GM18858 (cell line): ENCODE measurements around the gene CCDC9B.

Experiments used
- ATAC-seq: cut with Tn5 transposase; IDR thresholded peaks from one replicate; pipeline ENCODE4 v1.9.1; 2021; ENCODE audit not compliant: unreplicated experiment

CCDC9B gene

GRCh38 chr15:40345867-40346578, 5.3 kb upstream of the CCDC9B start:
- no peak for ATAC-seq

GRCh38 chr15:40345225-40345866, 4.6 kb upstream of the CCDC9B start:
- no peak for ATAC-seq

- ATAC-seq, result no peak
Observed at GRCh38 chr15:40344631-40345120, 3.9 kb upstream of the CCDC9B start.

- no peak for ATAC-seq
Observed at GRCh38 chr15:40344217-40344616, 3.5 kb upstream of the CCDC9B start.

- ATAC-seq, result no peak
Observed at GRCh38 chr15:40343512-40343911, 2.8 kb upstream of the CCDC9B start.

GRCh38 chr15:40342416-40343320, 1.9 kb upstream of the CCDC9B start:
- no peak for ATAC-seq

GRCh38 chr15:40340038-40340739, 550 bp downstream of the CCDC9B start:
- ATAC-seq, result no peak

- no peak for ATAC-seq
Observed at GRCh38 chr15:40339621-40339945, 1.2 kb downstream of the CCDC9B start.

GRCh38 chr15:40338921-40339620, 1.7 kb downstream of the CCDC9B start:
- ATAC-seq, result no peak

- ATAC-seq, result peak; percentile 49
Observed at GRCh38 chr15:40338041-40338657, 2.6 kb downstream of the CCDC9B start.

- ATAC-seq, result no peak
Observed at GRCh38 chr15:40337597-40337996, 3.1 kb downstream of the CCDC9B start.

- ATAC-seq, result no peak
Observed at GRCh38 chr15:40336744-40337122, 4.0 kb downstream of the CCDC9B start.

- ATAC-seq, result no peak
Observed at GRCh38 chr15:40335938-40336743, 4.6 kb downstream of the CCDC9B start.

GRCh38 chr15:40334941-40335795, 5.6 kb downstream of the CCDC9B start:
- no peak for ATAC-seq

- ATAC-seq, result no peak
Observed at GRCh38 chr15:40334541-40334940, 6.2 kb downstream of the CCDC9B start.

GRCh38 chr15:40333922-40334492, 6.7 kb downstream of the CCDC9B start:
- no peak for ATAC-seq

GRCh38 chr15:40332113-40332781, 8.5 kb downstream of the CCDC9B start:
- no peak for ATAC-seq
